HG02642 (cell line): ENCODE data around the gene TTC38.

Experiments used
- ATAC-seq: cut with Tn5 transposase; IDR thresholded peaks from one replicate; pipeline ENCODE4 v1.9.1; 2021; ENCODE audit warnings: mild to moderate bottlenecking; ENCODE audit not compliant: unreplicated experiment, poor library complexity

The TTC38 gene

GRCh38 chr22:46267431-46268279 is at the start of gene TTC38:
TTC38 (plus strand) TSS chr22:46268008; CDS start chr22:46268040, 32 bp downstream.
- peak; percentile 88 for ATAC-seq

- no peak for ATAC-seq
Measured at GRCh38 chr22:46219636-46220035, 48.2 kb upstream of the TTC38 start.

GRCh38 chr22:46220921-46221320 is 46.9 kb upstream of the TTC38 start:
- ATAC-seq: no peak

GRCh38 chr22:46224044-46224897 is 43.5 kb upstream of the TTC38 start:
- no peak for ATAC-seq

GRCh38 chr22:46224898-46225290 is 42.9 kb upstream of the TTC38 start:
- no peak for ATAC-seq

- ATAC-seq: no peak
Measured at GRCh38 chr22:46225631-46226030, 42.2 kb upstream of the TTC38 start.

GRCh38 chr22:46226577-46226976 is 41.2 kb upstream of the TTC38 start:
- ATAC-seq: no peak

- ATAC-seq: no peak
Measured at GRCh38 chr22:46229701-46230100, 38.1 kb upstream of the TTC38 start.

- no peak for ATAC-seq
Measured at GRCh38 chr22:46230262-46230901, 37.4 kb upstream of the TTC38 start.

- ATAC-seq: no peak
Measured at GRCh38 chr22:46233231-46233630, 34.6 kb upstream of the TTC38 start.

GRCh38 chr22:46234969-46235368 is 32.8 kb upstream of the TTC38 start:
- ATAC-seq: no peak

GRCh38 chr22:46237453-46238124 is 30.2 kb upstream of the TTC38 start:
- ATAC-seq: no peak

GRCh38 chr22:46238541-46238940 is 29.3 kb upstream of the TTC38 start:
- ATAC-seq: no peak

GRCh38 chr22:46239261-46240048 is 28.4 kb upstream of the TTC38 start:
- no peak for ATAC-seq

GRCh38 chr22:46240073-46240472 is 27.7 kb upstream of the TTC38 start:
- ATAC-seq: no peak

GRCh38 chr22:46240506-46240905 is 27.3 kb upstream of the TTC38 start:
- no peak for ATAC-seq

GRCh38 chr22:46240907-46241306 is 26.9 kb upstream of the TTC38 start:
- no peak for ATAC-seq

- no peak for ATAC-seq
Measured at GRCh38 chr22:46241396-46242007, 26.3 kb upstream of the TTC38 start.

- ATAC-seq: no peak
Measured at GRCh38 chr22:46242076-46242475, 25.7 kb upstream of the TTC38 start.
